IMR-90 (cell line): ENCODE data around the gene GNB5. TPM values are rescaled to one million over a fixed set of nuclear protein-coding genes. Genes with fewer than 3 reads are reported as not detected.

Experiments
- ATAC-seq: fragments of 200-7000 bp; cut with Tn5 transposase; 2 replicates; pipeline ENCODE4 v1.9.1; 2020; ENCODE audit warnings: low read depth, mild to moderate bottlenecking, moderate library complexity
- BruUV-seq: library from RNA; stranded (reverse); fragments of 400-500 nt; replicated peaks from 2 replicates; lab custom pipeline; 2021; lab: Mats Ljungman, UMichigan
- CTCF ChIA-PET: fragments of 300-600 bp; formaldehyde crosslinking; extraction: SDS; loops from one replicate; lab custom pipeline; 2021; ENCODE audit warnings: antibody characterized with exemption; lab: Yijun Ruan, JAX
- POLR2A ChIA-PET: fragments of 300-600 bp; sonication (Branson Sonifier 250); formaldehyde crosslinking; loops from one replicate; lab custom pipeline; 2022; ENCODE audit warnings: antibody characterized with exemption; ENCODE audit not compliant: unreplicated experiment; lab: Charles Lee
- DNase-seq: peaks from one replicate; pipeline ENCODE4 v3.0.0; 2013
- H2AFZ ChIP-seq: replicated peaks from 2 replicates; pipeline ENCODE3; 2013; ENCODE audit warnings: low read length, mild to moderate bottlenecking; ENCODE audit not compliant: poor library complexity
- H2AK5ac ChIP-seq: 2 replicates; pipeline ENCODE4 v1.6.1; 2013; ENCODE audit warnings: low read depth, low read length, inconsistent platforms
- H2AK9ac ChIP-seq: replicated peaks from 2 replicates; pipeline ENCODE3; 2013; ENCODE audit warnings: mild to moderate bottlenecking, low read depth, low read length, moderate library complexity; ENCODE audit not compliant: poor library complexity
- H2BK120ac ChIP-seq: 2 replicates; pipeline ENCODE4 v1.6.1; 2013; ENCODE audit warnings: low read depth, low read length, inconsistent platforms
- H2BK15ac ChIP-seq: 3 replicates; pipeline ENCODE4 v1.6.1; 2013; ENCODE audit warnings: low read depth, low read length, inconsistent platforms
- H2BK20ac ChIP-seq: 2 replicates; pipeline ENCODE4 v1.6.1; 2013; ENCODE audit warnings: low read depth, mild to moderate bottlenecking, inconsistent platforms, low read length, moderate library complexity
- H2BK5ac ChIP-seq: 2 replicates; pipeline ENCODE4 v1.6.1; 2013; ENCODE audit warnings: mild to moderate bottlenecking, low read depth, low read length, inconsistent platforms; ENCODE audit not compliant: poor library complexity, severe bottlenecking
- H3K14ac ChIP-seq: replicated peaks from 2 replicates; pipeline ENCODE4 v1.6.1; 2013; ENCODE audit warnings: low read depth, low read length, inconsistent platforms
- H3K18ac ChIP-seq: 2 replicates; pipeline ENCODE4 v1.6.1; 2013; ENCODE audit warnings: low read depth, low read length, control low read depth
- H3K23ac ChIP-seq: 2 replicates; pipeline ENCODE4 v1.6.1; 2013; ENCODE audit warnings: low read depth, low read length, inconsistent platforms
- H3K27ac ChIP-seq: 2 replicates; pipeline ENCODE4 v1.5.1; 2013; ENCODE audit warnings: mild to moderate bottlenecking, control low read depth, low read length; ENCODE audit not compliant: insufficient read depth
- H3K27me3 ChIP-seq: 2 replicates; pipeline ENCODE4 v1.6.1; 2013; ENCODE audit warnings: low read length; ENCODE audit not compliant: control insufficient read depth, insufficient read depth
- H3K36me3 ChIP-seq: 2 replicates; pipeline ENCODE4 v1.6.1; 2013; ENCODE audit warnings: low read length, mixed read lengths; ENCODE audit not compliant: control insufficient read depth, insufficient read depth
- H3K4ac ChIP-seq: 2 replicates; pipeline ENCODE4 v1.6.1; 2013; ENCODE audit warnings: low read depth, low read length, inconsistent platforms
- H3K4me1 ChIP-seq: 2 replicates; pipeline ENCODE4 v1.6.1; 2013; ENCODE audit warnings: low read length, mixed read lengths; ENCODE audit not compliant: control insufficient read depth, insufficient read depth
- H3K4me2 ChIP-seq: 2 replicates; pipeline ENCODE4 v1.6.1; 2013; ENCODE audit warnings: low read depth, mild to moderate bottlenecking, control low read depth, low read length, moderate library complexity
- H3K4me3 ChIP-seq: 2 replicates; pipeline ENCODE4 v1.5.1; 2013; ENCODE audit warnings: low read depth, mild to moderate bottlenecking, control low read depth, low read length, moderate library complexity; ENCODE audit not compliant: insufficient read depth
- H3K56ac ChIP-seq: 2 replicates; pipeline ENCODE4 v1.6.1; 2013; ENCODE audit warnings: low read length, inconsistent platforms; ENCODE audit not compliant: insufficient read depth; ENCODE audit errors: extremely low read depth
- H3K79me1 ChIP-seq, 2 experiments: 2 replicates each; pipeline ENCODE4 v1.6.1; 2013; ENCODE audit warnings: low read length in 2 of 2, inconsistent platforms in 1 of 2, low read depth in 1 of 2
- H3K9ac ChIP-seq: 2 replicates; pipeline ENCODE4 v1.6.1; 2013; ENCODE audit warnings: low read depth, low read length, control low read depth
- H3K9me1 ChIP-seq: 2 replicates; pipeline ENCODE4 v1.6.1; 2013; ENCODE audit warnings: low read length, inconsistent platforms; ENCODE audit not compliant: insufficient read depth
- H3K9me3 ChIP-seq: 2 replicates; pipeline ENCODE4 v1.6.1; 2013; ENCODE audit warnings: low read length; ENCODE audit not compliant: control insufficient read depth, insufficient read depth
- H4K20me1 ChIP-seq: 2 replicates; pipeline ENCODE4 v1.6.1; 2013; ENCODE audit warnings: low read length, inconsistent platforms; ENCODE audit not compliant: insufficient read depth
- H4K5ac ChIP-seq: 2 replicates; pipeline ENCODE4 v1.6.1; 2013; ENCODE audit warnings: mild to moderate bottlenecking, low read depth, low read length, control low read depth
- H4K8ac ChIP-seq, 2 experiments: 2 replicates each; pipeline ENCODE4 v1.6.1; 2013; ENCODE audit warnings: low read depth in 2 of 2, low read length in 2 of 2, control low read depth in 1 of 2, inconsistent platforms in 1 of 2
- H4K91ac ChIP-seq: 2 replicates; pipeline ENCODE4 v1.6.1; 2013; ENCODE audit warnings: low read depth, low read length, inconsistent platforms; ENCODE audit not compliant: insufficient read depth
- BHLHE40 ChIP-seq: fragments of 150-350 bp; IDR thresholded peaks from 2 replicates; pipeline ENCODE4 v1.6.1; 2016; ENCODE audit warnings: mild to moderate bottlenecking, low read depth, low read length
- CEBPB ChIP-seq: IDR thresholded peaks from 2 replicates; pipeline ENCODE4 v1.6.1; 2012; ENCODE audit warnings: low read depth, low read length, improper control_type of control experiment
- CHD1 ChIP-seq: IDR thresholded peaks from 2 replicates; pipeline ENCODE4 v1.6.1; 2012; ENCODE audit warnings: low read depth, low read length, improper control_type of control experiment
- CTCF ChIP-seq: conservative IDR thresholded peaks from 2 replicates; pipeline ENCODE4 v1.5.1; 2012; ENCODE audit warnings: mild to moderate bottlenecking, low read depth, low read length, improper control_type of control experiment
- FOS ChIP-seq: fragments of 150-350 bp; IDR thresholded peaks from 2 replicates; pipeline ENCODE4 v1.6.1; 2016; ENCODE audit warnings: low read depth, low read length
- MAZ ChIP-seq: IDR thresholded peaks from 2 replicates; pipeline ENCODE4 v1.6.1; 2012; ENCODE audit warnings: low read depth, mild to moderate bottlenecking, low read length, improper control_type of control experiment, moderate library complexity, borderline replicate concordance
- MXI1 ChIP-seq: IDR thresholded peaks from 2 replicates; pipeline ENCODE4 v1.6.1; 2012; ENCODE audit warnings: low read depth, mild to moderate bottlenecking, low read length, moderate library complexity, borderline replicate concordance
- NFE2L2 ChIP-seq: fragments of 150-350 bp; IDR thresholded peaks from 2 replicates; pipeline ENCODE4 v1.6.1; 2016; ENCODE audit warnings: low read depth, mild to moderate bottlenecking, low read length
- POLR2A ChIP-seq: IDR thresholded peaks from 2 replicates; pipeline ENCODE4 v1.6.1; 2012; ENCODE audit warnings: mild to moderate bottlenecking, low read depth, low read length
- RAD21 ChIP-seq: IDR thresholded peaks from 2 replicates; pipeline ENCODE4 v1.6.1; 2012; ENCODE audit warnings: low read length, improper control_type of control experiment
- RCOR1 ChIP-seq: IDR thresholded peaks from 2 replicates; pipeline ENCODE4 v1.6.1; 2012; ENCODE audit warnings: mild to moderate bottlenecking, low read length, improper control_type of control experiment; ENCODE audit not compliant: insufficient replicate concordance
- RFX5 ChIP-seq: IDR thresholded peaks from 2 replicates; pipeline ENCODE4 v1.8.0; 2012; ENCODE audit warnings: low read depth, mild to moderate bottlenecking, low read length, moderate library complexity
- SMC3 ChIP-seq: fragments of 150-350 bp; IDR thresholded peaks from 2 replicates; pipeline ENCODE4 v1.6.1; 2016; ENCODE audit warnings: low read depth, mild to moderate bottlenecking, antibody characterized with exemption, low read length, moderate library complexity
- USF2 ChIP-seq: fragments of 150-350 bp; IDR thresholded peaks from 2 replicates; pipeline ENCODE4 v1.6.1; 2017; ENCODE audit warnings: mild to moderate bottlenecking, antibody characterized with exemption, low read length, low read depth
- WGBS, 2 experiments: methylation state at CpG; one replicate each; pipeline versions ENCODE4 v1.1.5 to v1.1.7; 2013; ENCODE audit warnings: missing lambda C conversion rate in 2 of 2; ENCODE audit not compliant: insufficient read length in 1 of 2; ENCODE audit errors: extremely low coverage in 2 of 2; 5-methylcytosine and 5-hydroxymethylcytosine counted together
- dilution Hi-C: fragments of 300-500 bp; cut with HindIII; formaldehyde crosslinking; loops from one replicate; pipeline ENCODE4 v1.14.3; 2018; ENCODE audit warnings: low sequenced_read_pairs; ENCODE audit not compliant: unreplicated experiment
- in situ Hi-C: fragments of 300-500 bp; cut with MboI; formaldehyde crosslinking; loops from 3 replicates; pipeline ENCODE4 v1.14.3; 2019; ENCODE audit warnings: low sequenced_read_pairs, inconsistent platforms, mixed read lengths
- intact Hi-C: fragments of 100-400 bp; cut with micrococcal nuclease; formaldehyde crosslinking; loops from 2 replicates; pipeline ENCODE4 v1.10.0; 2022
- polyA plus RNA-seq, 3 experiments: library from polyadenylated mRNA; depleted of rRNA; stranded (reverse); fragments of >200 nt; gene quantifications; 2 replicates each; pipeline ENCODE4 v1.2.3, GENCODE V29; 2012; ENCODE audit warnings: low replicate concordance in 1 of 3
- total RNA-seq: library from RNA; depleted of rRNA; stranded (reverse); fragments of >200 nt; gene quantifications from 2 replicates; pipeline ENCODE4 v1.2.3, GENCODE V29; 2012

The GNB5 gene
- total and polyA plus RNA-seq, 2 of the 4 experiments (the other 2 are of a cell fraction) = 27.7 to 33.2 TPM

GRCh38 chr15:52181938-52182780 is 9.0 kb downstream of the GNB5 start:
- no peak overlapping the region for H4K5ac ChIP-seq
- ATAC-seq (no peak), DNase-seq (no peak)
- dilution Hi-C loops (no loop called here), in situ Hi-C loops (no loop called here), intact Hi-C loops (loop anchor here (2.0 to 5.0 kb wide), 2 partner anchors 45 to 555 kb away; no protein-coding TSS in a partner anchor)
- H3K4ac ChIP-seq = no peak overlapping the region
- no peak overlapping the region for H3K56ac ChIP-seq
- no peak overlapping the region for H3K27ac ChIP-seq
- no peak overlapping the region for H4K8ac ChIP-seq
- no TSS peak for BruUV-seq
- no peak overlapping the region for H2BK20ac ChIP-seq
- peaks cover 10 to 17% of the 10 kb centered on the region in 2 experiments; a peak in 3 of 4 replicates for H3K79me1 ChIP-seq
- no peak overlapping the region for H2BK120ac ChIP-seq
- no CpG with 5 or more reads among the region's 6 CpGs for WGBS, 2 experiments
- H3K18ac ChIP-seq = no peak overlapping the region
- H3K4me1 ChIP-seq = peaks cover 2% of the 10 kb centered on the region; the same call in 1 of the 2 replicates
- ChIA-PET CTCF (interaction anchor here (1.2 kb wide), 1 partner anchor 32 kb away, joined by 4 read pairs; no protein-coding TSS in a partner anchor), POLR2A (no interaction called here)
- H3K14ac ChIP-seq = no peak overlapping the region
- no peak overlapping the region for H3K23ac ChIP-seq
- H3K36me3 ChIP-seq = no peaks in the 10 kb centered on the region
- H4K91ac ChIP-seq = no peak overlapping the region
- H3K27me3 ChIP-seq = no peaks in the 10 kb centered on the region; the same call in 1 of the 2 replicates
- no peaks in the 10 kb centered on the region for H3K9me1 ChIP-seq
- H2BK15ac ChIP-seq = no peak overlapping the region
- H3K9ac ChIP-seq = no peak overlapping the region
- no peak overlapping the region for H2AK5ac ChIP-seq
- H3K4me2 ChIP-seq = no peak overlapping the region
- H2AFZ ChIP-seq = no peak overlapping the region
- no peak overlapping the region for H3K4me3 ChIP-seq
- H2AK9ac ChIP-seq = no peak overlapping the region
- no peak overlapping the region for H2BK5ac ChIP-seq
- no peaks in the 10 kb centered on the region for H3K9me3 ChIP-seq
- no peaks in the 10 kb centered on the region for H4K20me1 ChIP-seq
- TF ChIP-seq FOS (no peak), NFE2L2 (no peak), MAZ (no peak), CEBPB (no peak), CTCF (no peak), SMC3 (no peak), USF2 (no peak), CHD1 (no peak), POLR2A (no peak), RAD21 (no peak), RCOR1 (no peak), MXI1 (no peak), BHLHE40 (no peak), RFX5 (no peak)
